Measurements from ENCODE around the gene SNX9. TPM values are rescaled to one million over a fixed set of nuclear protein-coding genes. Genes with fewer than 3 reads are reported as not detected.

The SNX9 gene
- total RNA-seq, 2 experiments from 2014 or later, result 44.9 to 45.1 TPM

DNA sequence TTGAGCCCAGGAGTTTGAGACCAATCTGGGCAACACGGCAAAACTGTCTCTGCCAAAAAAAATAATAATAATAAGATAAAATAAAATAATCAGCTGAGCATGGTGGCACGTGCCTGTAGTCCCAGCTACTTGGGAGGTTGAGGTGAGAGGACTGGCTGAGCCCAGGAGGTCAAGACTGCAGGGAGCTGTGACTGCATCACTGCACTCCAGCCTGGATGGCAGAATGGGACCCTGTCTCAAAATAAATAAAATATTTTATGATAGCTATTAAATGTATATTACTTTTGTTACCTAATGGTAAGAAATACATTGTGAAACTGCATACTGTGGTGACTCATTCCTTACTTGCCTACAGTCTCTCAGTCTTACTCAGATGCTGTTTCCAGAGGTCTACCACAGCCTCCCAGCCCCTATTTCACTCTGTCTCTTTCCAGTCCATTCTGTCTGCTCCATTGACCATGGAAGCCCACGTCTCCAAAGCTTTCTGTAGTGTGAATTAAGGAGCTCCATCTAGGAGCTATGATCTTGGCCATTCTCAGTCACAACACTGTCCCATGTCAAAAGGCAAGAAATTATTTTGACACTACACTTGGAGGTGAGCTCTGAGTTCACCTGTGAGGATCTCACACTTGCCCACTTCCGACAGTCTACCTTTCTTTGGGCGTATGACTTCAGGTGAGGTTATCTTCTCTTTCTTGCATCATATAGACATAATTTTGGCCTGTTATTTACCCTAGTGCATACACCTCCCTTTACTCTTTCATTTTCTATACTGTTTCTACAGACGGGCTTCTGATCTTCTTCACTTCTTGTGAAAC lies 22.4 kb upstream of the SNX9 start:
- CTCF ChIA-PET, result interaction anchor here (0.8 to 2.7 kb wide), 11 partner anchors 9 to 73 kb away, joined by 3 to 26 read pairs (median 4); no protein-coding TSS in a partner anchor
- peak overlapping the region; percentile 83 for H3K27ac Mint-ChIP-seq
- intact Hi-C loops (cut with micrococcal nuclease), result loop anchor here (2.0 kb wide), 2 partner anchors 36 to 60 kb away; no protein-coding TSS in a partner anchor
- ATAC-seq (peak; percentile 84), DNase-seq (peak; percentile 78)
- no peaks in the 10 kb centered on the region for H3K27me3 Mint-ChIP-seq
- TF ChIP-seq, protein P1, sequence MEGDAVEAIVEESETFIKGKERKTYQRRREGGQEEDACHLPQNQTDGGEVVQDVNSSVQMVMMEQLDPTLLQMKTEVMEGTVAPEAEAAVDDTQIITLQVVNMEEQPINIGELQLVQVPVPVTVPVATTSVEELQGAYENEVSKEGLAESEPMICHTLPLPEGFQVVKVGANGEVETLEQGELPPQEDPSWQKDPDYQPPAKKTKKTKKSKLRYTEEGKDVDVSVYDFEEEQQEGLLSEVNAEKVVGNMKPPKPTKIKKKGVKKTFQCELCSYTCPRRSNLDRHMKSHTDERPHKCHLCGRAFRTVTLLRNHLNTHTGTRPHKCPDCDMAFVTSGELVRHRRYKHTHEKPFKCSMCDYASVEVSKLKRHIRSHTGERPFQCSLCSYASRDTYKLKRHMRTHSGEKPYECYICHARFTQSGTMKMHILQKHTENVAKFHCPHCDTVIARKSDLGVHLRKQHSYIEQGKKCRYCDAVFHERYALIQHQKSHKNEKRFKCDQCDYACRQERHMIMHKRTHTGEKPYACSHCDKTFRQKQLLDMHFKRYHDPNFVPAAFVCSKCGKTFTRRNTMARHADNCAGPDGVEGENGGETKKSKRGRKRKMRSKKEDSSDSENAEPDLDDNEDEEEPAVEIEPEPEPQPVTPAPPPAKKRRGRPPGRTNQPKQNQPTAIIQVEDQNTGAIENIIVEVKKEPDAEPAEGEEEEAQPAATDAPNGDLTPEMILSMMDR (IDR thresholded peaks at IDR 0.05), result no peak
- peaks cover 17% of the 10 kb centered on the region for H3K36me3 Mint-ChIP-seq (ENCODE audit: low read depth)
- peaks cover 68% of the 10 kb centered on the region for H3K4me1 Mint-ChIP-seq (ENCODE audit: low read depth)
- H3K4me3 Mint-ChIP-seq, result peak overlapping the region; percentile 26
- peaks cover 17% of the 10 kb centered on the region for H3K9me3 Mint-ChIP-seq
- POLR2A ChIA-PET, result interaction anchor here (0.8 to 2.1 kb wide), 17 partner anchors 9 to 182 kb away, joined by 3 to 23 read pairs (median 6); no protein-coding TSS in a partner anchor

GRCh38 chr6:157804448-157805327 lies 18.4 kb upstream of the SNX9 start:
- TF ChIP-seq, protein P1 (IDR thresholded peaks at IDR 0.05), result no peak
- CTCF ChIA-PET, result interaction anchor here (0.9 to 2.9 kb wide), 7 partner anchors 17 to 69 kb away, joined by 3 to 9 read pairs (median 4); no protein-coding TSS in a partner anchor
- ATAC-seq, result peak; percentile 47
- Mint-ChIP-seq H3K36me3 (ENCODE audit: low read depth) (peaks cover 8% of the 10 kb centered on the region), H3K4me1 (ENCODE audit: low read depth) (peaks cover 47% of the 10 kb centered on the region), H3K9me3 (peaks cover 14% of the 10 kb centered on the region), H3K27me3 (peaks cover 1% of the 10 kb centered on the region), H3K27ac (peak overlapping the region; percentile 24), H3K4me3 (no peak overlapping the region)
- DNase-seq, result peak; percentile 49
- POLR2A ChIA-PET, result interaction anchor here (0.6 to 2.2 kb wide), 8 partner anchors 11 to 49 kb away, joined by 3 to 5 read pairs (median 4); no protein-coding TSS in a partner anchor
- intact Hi-C loops (cut with micrococcal nuclease), result no loop called here

GRCh38 chr6:157806131-157806855 lies 16.8 kb upstream of the SNX9 start:
- CTCF ChIA-PET, result interaction anchor here (1.6 to 2.5 kb wide), 3 partner anchors 12 to 50 kb away, joined by 4 to 9 read pairs (median 6); no protein-coding TSS in a partner anchor
- intact Hi-C loops (cut with micrococcal nuclease), result no loop called here
- H3K9me3 Mint-ChIP-seq, result peaks cover 14% of the 10 kb centered on the region
- TF ChIP-seq, protein P1 (IDR thresholded peaks at IDR 0.05), result no peak
- H3K4me3 Mint-ChIP-seq, result no peak overlapping the region
- peaks cover 2% of the 10 kb centered on the region for H3K27me3 Mint-ChIP-seq
- DNase-seq, result no peak
- H3K4me1 Mint-ChIP-seq (ENCODE audit: low read depth), result peaks cover 35% of the 10 kb centered on the region
- no peak overlapping the region for H3K27ac Mint-ChIP-seq
- ATAC-seq, result no peak
- POLR2A ChIA-PET, result interaction anchor here (1.1 kb wide), 1 partner anchor 14 kb away, joined by 3 read pairs; no protein-coding TSS in a partner anchor
- H3K36me3 Mint-ChIP-seq (ENCODE audit: low read depth), result peaks cover 8% of the 10 kb centered on the region

- H3K9me3 Mint-ChIP-seq, result peaks cover 14% of the 10 kb centered on the region
- no peak overlapping the region for H3K4me3 Mint-ChIP-seq
- peaks cover 8% of the 10 kb centered on the region for H3K36me3 Mint-ChIP-seq (ENCODE audit: low read depth)
- no peak for DNase-seq
- no peak overlapping the region for H3K27ac Mint-ChIP-seq
- POLR2A ChIA-PET, result no interaction called here
- ATAC-seq, result no peak
- CTCF ChIA-PET, result interaction anchor here (1.2 to 2.0 kb wide), 2 partner anchors 11 to 12 kb away, joined by 4 to 6 read pairs; no protein-coding TSS in a partner anchor
- intact Hi-C loops (cut with micrococcal nuclease), result no loop called here
- peaks cover 2% of the 10 kb centered on the region for H3K27me3 Mint-ChIP-seq
- TF ChIP-seq, protein P1 (IDR thresholded peaks at IDR 0.05), result no peak
- peaks cover 30% of the 10 kb centered on the region for H3K4me1 Mint-ChIP-seq (ENCODE audit: low read depth)
These were observed 16.2 kb upstream of the SNX9 start for GRCh38 chr6:157806856-157807215.
